GM20431 (cell line): Measurements from ENCODE around the gene NFASC.

Experiments
- in situ Hi-C: fragments of 300-500 bp; cut with MseI, MboI; formaldehyde crosslinking; loops from one replicate; pipeline ENCODE4 v1.15.0; 2020; ENCODE audit warnings: low sequenced_read_pairs; ENCODE audit not compliant: unreplicated experiment

The NFASC gene

DNA sequence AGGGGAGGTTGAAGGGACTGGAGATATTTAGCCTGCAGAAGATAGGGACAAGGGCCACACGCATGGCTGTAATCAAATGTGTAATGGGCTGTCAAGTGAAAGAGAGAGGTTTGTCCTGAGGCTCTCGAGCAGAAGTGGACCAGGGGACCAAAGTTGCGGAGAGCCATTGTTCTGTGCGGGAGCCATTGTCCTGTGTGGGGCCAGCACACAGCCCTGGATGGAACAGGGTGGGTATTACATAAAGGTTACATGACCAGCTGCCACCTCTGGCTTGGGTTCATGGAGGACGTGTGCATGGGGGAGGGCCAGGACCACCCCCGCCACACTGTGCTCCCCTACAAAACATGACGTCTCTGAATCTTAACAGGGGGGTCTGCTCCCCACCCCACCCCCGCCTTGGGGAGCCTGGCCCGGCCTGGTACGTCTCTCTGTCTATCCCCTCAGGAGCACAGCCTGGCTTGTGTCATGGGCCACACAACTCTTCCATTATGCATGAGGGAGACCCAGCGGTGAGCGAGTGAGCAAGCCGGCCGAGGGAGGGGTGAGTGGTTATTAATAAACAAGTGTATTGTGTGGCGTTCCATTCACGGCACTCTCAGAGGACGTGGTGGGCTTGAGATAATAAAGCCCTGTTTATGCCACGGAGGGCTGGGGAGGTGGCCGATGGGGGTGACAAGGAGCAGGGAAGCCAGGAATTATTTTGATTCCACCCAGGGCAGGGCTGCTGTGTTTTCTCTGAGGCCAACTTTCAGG lies at the start of gene NFASC:
TSS of gene NFASC (plus strand) at position 703 of the 753 bp plus-strand sequence. CDS start 73,454 bp downstream, outside the sequence.
- in situ Hi-C loops = no loop called here

DNA sequence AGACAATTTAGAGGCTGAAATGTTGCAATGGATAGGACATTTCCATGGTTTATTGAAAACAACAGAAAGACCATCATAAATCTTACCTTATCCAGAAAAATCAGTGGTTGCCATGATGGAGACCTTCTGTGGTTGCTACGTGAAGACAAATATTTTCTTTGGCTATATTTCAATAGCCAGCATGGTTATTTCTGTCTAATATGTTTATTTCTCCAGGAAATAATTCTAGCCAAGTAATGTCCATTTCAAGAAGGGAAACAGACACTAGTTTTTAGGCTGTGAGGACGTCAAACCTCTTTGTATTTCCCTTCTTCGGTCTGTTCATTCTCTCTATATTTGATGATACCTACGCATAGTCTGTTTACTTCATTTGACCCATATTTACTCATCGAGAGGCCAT lies 49.2 kb upstream of the NFASC start:
- in situ Hi-C loops = no loop called here

DNA sequence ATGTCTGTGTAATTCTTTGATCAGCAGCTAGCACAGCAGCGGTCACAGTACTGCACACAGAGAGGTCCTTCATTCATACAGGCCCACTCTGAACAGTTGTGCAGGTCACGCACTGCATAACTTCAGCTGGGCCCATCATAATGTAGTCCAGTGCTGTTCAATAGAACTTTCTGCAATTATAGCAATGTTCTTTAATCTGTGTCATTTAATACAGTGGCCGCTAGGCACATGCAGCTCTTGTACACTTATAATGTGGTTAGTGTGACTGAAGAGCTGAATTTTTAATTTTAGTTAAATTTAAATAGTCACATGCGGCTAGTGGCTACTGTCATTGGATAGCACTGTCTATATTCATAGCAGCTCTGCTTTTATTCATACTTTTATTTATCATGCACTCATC lies 48.7 kb upstream of the NFASC start:
- in situ Hi-C loops = no loop called here

GRCh38 chr1:204826970-204827369 lies 43.7 kb upstream of the NFASC start:
- in situ Hi-C loops = no loop called here

DNA sequence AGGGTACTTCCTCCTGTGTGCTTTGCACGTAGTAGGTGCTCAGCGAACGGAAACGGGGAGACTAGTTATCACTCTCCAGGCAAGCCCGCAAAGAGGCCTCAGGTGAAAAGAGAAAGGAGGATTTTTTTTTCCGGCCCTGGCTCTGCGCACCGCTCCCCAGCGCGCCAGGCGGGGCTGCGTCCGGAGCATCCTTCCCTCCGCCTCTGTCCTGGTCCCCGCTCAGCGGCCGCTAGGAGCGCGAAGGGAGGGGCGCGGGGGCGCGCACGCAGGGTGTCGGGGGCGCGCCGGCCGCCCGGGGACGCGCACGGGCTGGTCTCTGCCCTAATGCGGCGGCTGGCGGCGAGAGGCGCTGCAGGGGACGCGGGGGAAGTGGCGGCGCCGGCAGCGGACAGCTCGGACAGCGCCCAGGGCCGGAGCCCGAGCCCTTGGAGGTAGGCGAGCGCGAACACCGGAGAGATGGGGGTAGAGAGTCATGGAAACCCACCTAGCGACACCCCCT lies 42.3 kb upstream of the NFASC start:
- in situ Hi-C loops = no loop called here

- in situ Hi-C loops = no loop called here
Observed at GRCh38 chr1:204829133-204829825, 41.4 kb upstream of the NFASC start.

DNA sequence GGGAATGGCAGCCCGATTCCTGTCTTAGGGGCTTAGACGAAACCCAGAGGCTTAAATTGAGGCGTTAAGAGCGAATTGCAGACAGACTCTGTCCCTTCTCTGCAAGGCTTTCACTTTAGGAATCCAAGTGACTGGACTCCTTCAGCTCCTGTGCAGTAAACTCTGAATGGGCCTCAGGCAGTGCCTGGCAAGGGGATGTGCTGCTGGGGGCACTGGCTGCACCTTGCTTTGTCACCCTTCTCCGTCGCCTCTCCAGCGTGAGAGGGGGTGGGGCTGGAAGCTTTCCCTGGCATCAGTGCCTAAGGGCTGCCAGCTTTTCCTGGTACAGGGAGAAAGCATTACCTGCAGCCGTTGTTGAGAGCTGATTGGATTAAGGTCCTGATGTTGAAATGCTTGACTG lies 39.9 kb upstream of the NFASC start:
- in situ Hi-C loops = no loop called here

DNA sequence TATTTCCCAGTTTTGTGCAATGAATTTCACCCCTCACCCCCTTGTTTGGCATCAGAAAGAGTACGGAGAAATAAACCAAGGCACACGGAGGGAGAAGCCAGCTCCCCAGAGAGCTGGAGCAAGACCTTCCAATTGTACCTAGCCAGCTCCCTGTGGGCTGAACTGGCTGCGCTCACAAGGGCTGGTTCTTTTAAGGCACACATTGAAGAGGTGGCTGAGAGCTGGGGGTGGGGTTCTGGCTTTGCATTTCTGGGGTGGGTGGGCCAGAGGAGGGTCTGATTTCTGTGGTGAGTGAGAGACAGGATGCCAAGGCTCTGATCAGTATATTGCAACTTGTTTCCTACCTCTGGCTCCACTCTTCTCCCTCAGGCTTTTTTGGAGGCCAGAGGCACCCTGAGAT lies 39.5 kb upstream of the NFASC start:
- in situ Hi-C loops = no loop called here

- in situ Hi-C loops = no loop called here
Observed at GRCh38 chr1:204834336-204834735, 36.3 kb upstream of the NFASC start.

GRCh38 chr1:204834752-204835151 lies 35.9 kb upstream of the NFASC start:
- in situ Hi-C loops = no loop called here

- in situ Hi-C loops = no loop called here
Observed at GRCh38 chr1:204835737-204836136, 34.9 kb upstream of the NFASC start.

DNA sequence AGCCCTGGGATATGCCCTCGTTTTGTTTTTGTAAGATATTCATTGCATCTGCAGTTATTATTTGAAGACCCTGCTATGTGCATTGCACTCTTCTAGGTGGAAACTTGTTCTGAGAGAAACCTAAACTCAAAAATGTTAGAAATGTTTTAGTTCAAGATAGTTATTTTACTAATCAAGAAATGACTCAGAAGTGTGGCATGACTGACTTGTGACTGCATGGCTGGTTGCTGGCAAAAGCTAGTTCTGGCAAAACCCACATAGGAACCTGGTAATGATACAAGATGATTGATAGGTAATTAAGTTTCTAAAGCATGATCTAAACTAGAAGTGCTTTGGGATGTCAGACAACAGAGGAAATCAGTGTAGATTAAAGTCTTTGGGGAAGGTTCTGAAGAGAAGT lies 33.8 kb upstream of the NFASC start:
- in situ Hi-C loops = no loop called here

DNA sequence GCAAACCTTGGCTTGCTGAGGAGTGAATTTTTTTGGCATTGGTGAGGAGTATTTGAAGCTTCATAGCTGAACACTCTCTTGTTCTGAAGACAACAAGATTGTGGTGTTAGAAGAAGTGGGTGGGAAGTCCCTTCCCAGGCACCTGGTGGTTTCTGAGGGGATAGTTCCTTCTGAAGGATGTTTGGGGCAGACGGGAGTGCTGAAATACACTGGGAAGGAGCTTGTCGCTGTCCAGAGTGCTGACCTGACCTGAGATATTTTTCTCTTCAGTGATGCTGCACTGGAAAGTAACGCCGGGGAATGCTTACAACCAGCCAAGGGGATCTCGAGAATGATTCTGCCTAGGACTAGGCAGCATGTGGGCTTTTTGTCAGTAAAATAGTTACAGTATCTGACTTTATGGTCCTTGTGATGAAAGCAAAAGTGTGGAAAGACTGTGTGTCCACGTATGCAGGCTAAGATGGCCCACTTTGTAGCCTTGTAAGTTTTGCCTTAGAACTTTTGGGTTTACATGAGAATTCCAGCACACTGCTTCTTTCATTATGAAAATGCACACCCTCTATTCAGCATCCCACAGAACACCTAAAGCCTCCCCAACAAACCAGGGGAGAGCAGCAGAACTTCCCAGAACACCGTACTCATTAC lies 33.1 kb upstream of the NFASC start:
- in situ Hi-C loops = no loop called here

DNA sequence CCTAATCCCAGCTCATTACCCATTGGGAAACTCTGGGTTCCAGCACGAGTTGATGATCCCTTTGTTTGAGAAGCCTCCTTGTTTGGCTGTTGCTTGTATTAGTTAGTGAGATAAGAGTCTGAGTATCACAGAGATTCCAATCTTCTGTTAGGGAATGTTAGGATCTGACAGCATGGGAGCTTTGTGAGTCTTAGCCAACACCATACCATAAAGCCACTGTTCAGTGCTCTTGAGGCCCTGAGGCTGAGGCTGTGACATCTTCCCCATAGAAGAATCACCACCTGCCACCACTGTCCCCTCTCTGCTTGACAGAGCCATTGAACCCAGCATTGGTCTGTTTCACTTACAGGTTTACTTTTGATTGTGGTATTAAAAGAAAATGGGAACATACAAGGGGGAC lies 29.3 kb upstream of the NFASC start:
- in situ Hi-C loops = no loop called here

GRCh38 chr1:204841798-204842197 lies 28.9 kb upstream of the NFASC start:
- in situ Hi-C loops = no loop called here

DNA sequence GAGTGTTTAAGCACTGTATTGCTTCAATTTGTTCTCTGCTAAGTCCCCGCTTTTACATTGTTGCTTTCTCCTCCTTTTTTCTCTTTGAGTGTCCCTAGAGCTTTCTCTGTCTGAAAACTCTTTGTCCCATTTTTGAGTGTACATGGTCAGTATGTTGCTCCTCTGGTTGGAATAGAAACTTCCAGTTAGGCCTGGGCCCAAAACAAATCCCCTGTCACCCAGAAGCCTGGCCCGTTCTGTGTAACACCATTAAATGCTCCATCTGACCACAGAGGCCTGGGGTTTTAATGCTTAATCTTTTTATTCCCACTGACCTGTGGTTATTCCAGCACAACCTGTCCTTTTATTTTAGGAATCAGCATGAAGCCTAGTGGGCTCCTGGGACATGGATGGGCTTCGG lies 28.3 kb upstream of the NFASC start:
- in situ Hi-C loops = no loop called here

- in situ Hi-C loops = no loop called here
Observed at GRCh38 chr1:204842892-204843291, 27.8 kb upstream of the NFASC start.

GRCh38 chr1:204846546-204846945 lies 24.1 kb upstream of the NFASC start:
- in situ Hi-C loops = no loop called here

DNA sequence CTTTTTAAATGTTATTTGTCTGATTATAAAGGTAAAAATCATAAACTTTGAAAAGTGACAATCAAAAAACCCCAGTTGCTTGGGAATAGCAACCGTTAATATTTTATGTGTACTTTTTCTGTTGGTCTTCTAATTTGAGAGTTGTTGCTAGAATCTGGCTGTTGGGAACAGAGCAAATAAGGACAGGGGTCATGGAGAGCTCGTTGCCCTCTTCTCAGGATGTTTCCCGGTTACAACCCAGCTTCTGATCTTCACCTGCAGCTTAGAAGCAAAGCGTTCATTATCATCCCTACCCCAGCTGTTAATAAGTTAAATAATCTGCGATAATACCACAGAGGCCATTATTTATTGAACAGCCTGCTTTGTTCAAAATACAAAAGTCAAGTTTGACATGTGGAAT lies 22.1 kb upstream of the NFASC start:
- in situ Hi-C loops = no loop called here

GRCh38 chr1:204852854-204853253 lies 17.8 kb upstream of the NFASC start:
- in situ Hi-C loops = no loop called here

DNA sequence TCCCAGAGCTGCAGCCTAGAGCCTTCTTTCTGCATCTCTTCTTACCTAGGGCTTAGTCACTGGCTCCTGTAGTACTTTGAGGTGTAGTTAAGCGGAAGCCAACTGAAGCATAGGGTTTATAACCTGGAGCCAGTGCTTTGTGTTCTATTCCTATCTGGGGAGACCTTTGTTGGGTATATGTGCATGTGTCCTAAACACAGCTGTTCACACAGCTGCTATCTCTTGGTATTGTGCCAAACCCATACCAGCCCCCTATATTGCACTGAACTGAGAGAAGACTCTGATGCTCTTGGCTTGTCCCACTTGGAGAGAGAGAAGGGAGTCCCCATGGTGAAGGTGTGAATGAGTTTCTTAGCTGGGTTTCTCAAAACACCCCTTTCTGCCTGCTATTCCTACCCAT lies 17.2 kb upstream of the NFASC start:
- in situ Hi-C loops = no loop called here
